GM18873 (cell line): Measurements from ENCODE around the gene COMMD2.
A peak's percentile ranks its signal among the peaks of the same experiment; 100 is the strongest.

Source experiments
- ATAC-seq: cut with Tn5 transposase; IDR thresholded peaks from one replicate; pipeline ENCODE4 v1.9.1; 2021; ENCODE audit warnings: mild to moderate bottlenecking, moderate library complexity, moderate number of reproducible peaks; ENCODE audit not compliant: unreplicated experiment, low FRiP score

COMMD2 gene

GRCh38 chr3:149752051-149752787, at the start of gene COMMD2:
Gene COMMD2, minus strand, starts transcription at chr3:149752489. Its CDS starts 45 bp downstream, at chr3:149752444.
- ATAC-seq: peak; percentile 99

- no peak for ATAC-seq
Measured at GRCh38 chr3:149801639-149802038, 49.4 kb upstream of the COMMD2 start.

- no peak for ATAC-seq
Measured at GRCh38 chr3:149801195-149801594, 48.9 kb upstream of the COMMD2 start.

GRCh38 chr3:149800693-149801092, 48.4 kb upstream of the COMMD2 start:
- ATAC-seq: no peak

GRCh38 chr3:149796026-149796425, 43.7 kb upstream of the COMMD2 start:
- no peak for ATAC-seq

GRCh38 chr3:149792452-149793270, 40.4 kb upstream of the COMMD2 start, which contains the start of gene ANKUB1:
Gene ANKUB1, minus strand, starts transcription at chr3:149792554. Its CDS starts 188 bp downstream, at chr3:149792366.
- ATAC-seq: no peak

- no peak for ATAC-seq
Measured at GRCh38 chr3:149790698-149791097, 38.4 kb upstream of the COMMD2 start.

GRCh38 chr3:149790268-149790667, 38.0 kb upstream of the COMMD2 start:
- ATAC-seq: no peak

- no peak for ATAC-seq
Measured at GRCh38 chr3:149784064-149784704, 31.9 kb upstream of the COMMD2 start.

GRCh38 chr3:149783576-149783975, 31.3 kb upstream of the COMMD2 start:
- no peak for ATAC-seq

- no peak for ATAC-seq
Measured at GRCh38 chr3:149781741-149782140, 29.5 kb upstream of the COMMD2 start.

GRCh38 chr3:149781211-149781610, 28.9 kb upstream of the COMMD2 start:
- ATAC-seq: no peak

- ATAC-seq: no peak
Measured at GRCh38 chr3:149777414-149778214, 25.3 kb upstream of the COMMD2 start.

GRCh38 chr3:149776170-149776569, 23.9 kb upstream of the COMMD2 start:
- no peak for ATAC-seq

- no peak for ATAC-seq
Measured at GRCh38 chr3:149772861-149773260, 20.6 kb upstream of the COMMD2 start.

GRCh38 chr3:149771652-149772271, 19.5 kb upstream of the COMMD2 start:
- no peak for ATAC-seq

GRCh38 chr3:149770246-149770645, 18.0 kb upstream of the COMMD2 start:
- no peak for ATAC-seq

- ATAC-seq: no peak
Measured at GRCh38 chr3:149768704-149769103, 16.4 kb upstream of the COMMD2 start.

GRCh38 chr3:149767720-149768119, 15.4 kb upstream of the COMMD2 start:
- ATAC-seq: no peak
